Measurements from ENCODE around the gene FAAP100. TPM values are rescaled to one million over a fixed set of nuclear protein-coding genes. Genes with fewer than 3 reads are reported as not detected.

The FAAP100 gene
- polyA plus RNA-seq, 12 donors, result 14.0 to 54.1 (median 18.0) TPM; not detected in 1

DNA sequence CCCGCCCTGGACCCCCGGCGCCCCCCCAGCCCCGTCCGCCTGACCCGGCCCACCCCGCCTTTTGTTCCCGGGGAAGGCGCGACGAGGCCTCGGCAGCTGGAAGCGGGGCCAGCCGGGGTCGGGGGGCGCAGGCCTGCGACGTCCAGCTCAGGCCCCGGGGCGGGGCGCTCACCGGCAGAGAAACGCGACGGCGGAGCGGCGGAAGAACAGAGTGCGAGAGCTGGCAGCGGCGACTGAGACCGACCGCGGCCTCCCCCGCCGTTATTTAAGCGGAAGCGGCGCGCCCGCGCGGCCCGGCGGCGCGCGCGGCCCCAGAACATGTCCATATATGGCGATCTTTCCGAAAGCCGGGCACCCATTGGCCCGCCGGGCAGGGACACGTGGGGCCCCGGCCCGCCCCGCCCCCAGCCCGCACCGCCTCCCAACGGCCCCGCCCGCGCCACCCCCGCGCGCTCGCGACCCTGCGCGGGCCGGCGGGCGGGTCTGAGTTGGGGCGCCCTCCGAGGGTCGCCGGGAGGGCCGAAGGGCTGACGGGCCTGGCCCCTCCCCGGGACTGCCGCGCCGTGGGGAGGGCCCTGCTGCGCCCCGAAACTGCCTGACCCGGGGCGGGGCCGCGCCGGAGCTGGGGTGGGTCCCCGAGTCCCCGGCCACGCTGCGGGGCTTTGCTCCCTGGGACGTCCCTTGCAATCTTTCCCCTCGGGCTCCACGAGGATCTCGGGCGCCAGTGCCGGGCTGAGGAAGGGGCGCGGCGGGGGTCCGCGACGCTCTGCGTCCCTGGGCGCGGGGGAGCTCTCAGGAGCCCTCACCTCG lies 39.4 kb downstream of the FAAP100 start, which contains the start of gene ACTG1:
ACTG1 (minus strand) TSS at position 238 of the 810 bp plus-strand sequence. CDS start 445 bp downstream, outside the sequence.
- DNase-seq, result peak; percentile 91

GRCh38 chr17:81511804-81512561 lies 40.2 kb downstream of the FAAP100 start:
- no peak for DNase-seq

GRCh38 chr17:81511554-81511803 lies 40.7 kb downstream of the FAAP100 start:
- no peak for DNase-seq

GRCh38 chr17:81510785-81511553 lies 41.2 kb downstream of the FAAP100 start:
- DNase-seq, result no peak

GRCh38 chr17:81509972-81510784 lies 42.0 kb downstream of the FAAP100 start:
- DNase-seq, result no peak

- DNase-seq, result no peak
These were observed 42.8 kb downstream of the FAAP100 start for GRCh38 chr17:81509207-81509971.

GRCh38 chr17:81508639-81509206 lies 43.4 kb downstream of the FAAP100 start:
- no peak for DNase-seq

GRCh38 chr17:81503619-81504018 lies 48.5 kb downstream of the FAAP100 start:
- no peak for DNase-seq

GRCh38 chr17:81502471-81503017 lies 49.6 kb downstream of the FAAP100 start:
- DNase-seq, result no peak

DNA sequence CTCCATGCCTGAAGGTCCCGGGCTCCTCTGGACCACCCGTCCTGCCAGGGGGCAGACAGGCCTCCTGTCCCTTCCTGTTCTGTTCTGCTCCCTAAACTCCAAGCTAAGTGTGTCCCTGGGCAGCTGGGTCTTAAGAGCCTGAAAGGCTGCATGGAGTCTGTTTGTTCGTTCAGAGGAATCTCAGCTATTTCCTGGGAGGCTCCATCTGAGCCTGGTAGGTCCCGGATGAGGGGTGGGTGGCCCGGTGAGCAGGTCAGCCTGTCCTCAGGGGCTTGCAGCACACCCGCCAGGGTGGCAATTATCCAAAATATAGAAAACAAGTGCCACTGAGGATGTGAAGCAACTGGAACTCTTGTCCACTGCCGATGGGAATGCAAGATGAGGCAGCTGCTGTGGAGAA lies 52.1 kb downstream of the FAAP100 start:
- no peak for DNase-seq

GRCh38 chr17:81499601-81499970 lies 52.6 kb downstream of the FAAP100 start:
- no peak for DNase-seq

GRCh38 chr17:81498953-81499600 lies 53.1 kb downstream of the FAAP100 start:
- no peak for DNase-seq

GRCh38 chr17:81494626-81495377 lies 57.4 kb downstream of the FAAP100 start:
- no peak for DNase-seq

- no peak for DNase-seq
These were observed 58.7 kb downstream of the FAAP100 start for GRCh38 chr17:81493198-81494038.

- DNase-seq, result no peak
These were observed 59.4 kb downstream of the FAAP100 start for GRCh38 chr17:81492706-81493105.

DNA sequence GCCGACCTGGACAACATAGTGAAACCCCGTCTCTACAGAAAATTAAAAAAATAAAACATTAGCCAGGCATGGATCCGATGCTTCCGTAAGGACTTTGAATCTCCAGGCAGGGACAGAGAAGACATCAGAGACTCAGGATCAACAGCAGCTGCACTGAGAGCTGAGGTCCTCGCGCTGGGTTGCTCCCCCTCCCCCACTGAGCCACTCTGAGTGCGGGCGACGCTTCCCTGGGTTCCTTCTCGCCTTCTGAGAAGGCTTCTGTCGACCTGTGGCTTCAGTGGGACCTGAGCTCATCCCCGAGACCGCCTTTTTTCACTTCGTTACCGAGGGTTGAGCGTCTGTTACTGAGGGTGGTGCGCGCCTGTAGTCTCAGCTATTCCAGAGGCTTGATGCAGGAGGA lies 60.0 kb downstream of the FAAP100 start:
- no peak for DNase-seq

DNA sequence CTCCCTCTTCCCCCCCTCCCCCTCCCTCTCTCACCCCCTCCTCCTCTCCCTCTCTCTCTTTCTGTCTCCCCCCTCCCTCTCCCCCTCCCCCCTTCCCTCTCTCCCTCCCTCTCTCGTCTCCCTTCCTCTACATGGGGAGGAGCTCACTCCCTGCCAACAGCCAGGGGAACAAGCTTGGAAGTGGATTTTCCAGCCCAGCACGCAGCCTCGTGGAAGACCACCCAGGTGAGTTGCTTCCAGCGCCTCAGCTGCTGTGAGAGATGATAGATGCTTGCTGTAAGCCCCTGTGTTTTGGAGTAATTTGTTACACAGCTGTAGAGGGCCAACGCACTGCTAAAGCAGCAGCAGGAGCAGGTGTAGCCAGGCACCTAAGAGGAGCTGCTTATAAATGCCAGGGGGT lies 60.4 kb downstream of the FAAP100 start:
- no peak for DNase-seq

DNA sequence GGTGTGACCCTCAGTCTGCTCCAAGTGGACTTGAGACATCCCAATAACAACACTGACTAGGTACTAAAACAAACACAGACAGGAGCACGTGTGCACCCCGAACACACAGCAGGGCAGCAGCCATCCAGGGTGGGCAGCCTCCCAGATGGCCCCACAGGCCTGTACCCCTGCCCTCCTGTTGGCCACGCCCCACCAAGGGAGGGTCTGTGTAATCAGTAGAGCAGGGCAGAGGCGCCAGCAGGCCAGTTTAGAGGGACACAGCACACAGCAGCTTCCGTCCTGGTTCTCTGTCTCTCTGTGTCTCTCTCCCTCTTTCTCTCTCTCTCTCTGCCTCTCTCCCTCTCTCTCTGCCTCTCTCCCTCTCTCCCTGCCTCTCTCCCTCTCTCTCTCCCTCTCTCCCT lies 61.0 kb downstream of the FAAP100 start:
- no peak for DNase-seq

Data from muscle of arm (tissue), 12 donors.